Endothelial cell of umbilical vein (primary cell): ENCODE data around the gene ATOH7. TPM values are rescaled to one million over a fixed set of nuclear protein-coding genes. Genes with fewer than 3 reads are reported as not detected.
"Not testable (repeated sequence)": the region's sequence is repeated elsewhere in the genome, so short reads cannot be mapped to it uniquely, and the experiment has no call there.

Experiments
- BruUV-seq: library from RNA; stranded (reverse); fragments of 400-500 nt; replicated peaks from 2 replicates; lab custom pipeline; 2021; lab: Mats Ljungman, UMichigan
- CTCF ChIA-PET: fragments of 300-600, 350-600 bp; sonication (Branson Sonifier 250); formaldehyde crosslinking; loops from one replicate; lab custom pipeline; 2021; ENCODE audit warnings: antibody characterized with exemption, inconsistent platforms; lab: Charles Lee
- POLR2A ChIA-PET: fragments of 300-600, 350-600 bp; sonication (Branson Sonifier 250); formaldehyde crosslinking; loops from one replicate; lab custom pipeline; 2021; ENCODE audit warnings: antibody characterized with exemption, inconsistent platforms; lab: Charles Lee
- DNase-seq: peaks from one replicate; pipeline ENCODE4 v3.0.0-alpha.2; 2011; ENCODE audit warnings: low read depth, low spot score
- FAIRE-seq: peaks from 2 replicates; lab custom pipeline; 2011; peaks lifted over from hg19 to GRCh38; lab: Jason Lieb, UNC
- H2AFZ ChIP-seq: 2 replicates; pipeline ENCODE4 v1.6.0; 2012; ENCODE audit warnings: low read depth, low read length, control low read depth, inconsistent platforms
- H3K27ac ChIP-seq: 2 replicates; pipeline ENCODE4 v1.5.1; 2011; ENCODE audit warnings: low read depth, mild to moderate bottlenecking, control low read depth, low read length, moderate library complexity; ENCODE audit not compliant: insufficient read depth
- H3K27me3 ChIP-seq, 2 experiments: 2 replicates each; pipeline versions ENCODE4 v1.6.0 to v1.6.1; 2011; ENCODE audit warnings: low read length in 2 of 2, mixed read lengths in 1 of 2; ENCODE audit not compliant: control insufficient read depth in 2 of 2, insufficient read depth in 2 of 2
- H3K36me3 ChIP-seq, 2 experiments: 2 replicates in 1 of 2; 3 replicates in 1 of 2; pipeline ENCODE4 v1.5.1; 2011; ENCODE audit warnings: low read length in 2 of 2, mild to moderate bottlenecking in 1 of 2, moderate library complexity in 1 of 2; ENCODE audit not compliant: control insufficient read depth in 2 of 2, insufficient read depth in 2 of 2; ENCODE audit errors: extremely low read depth in 1 of 2
- H3K4me1 ChIP-seq: 3 replicates; pipeline ENCODE4 v1.5.1; 2011; ENCODE audit warnings: mild to moderate bottlenecking, low read length; ENCODE audit not compliant: control insufficient read depth, insufficient read depth; ENCODE audit errors: extremely low read depth
- H3K4me2 ChIP-seq: 2 replicates; pipeline ENCODE4 v1.6.1; 2011; ENCODE audit warnings: low read length, control low read depth, mixed read lengths; ENCODE audit not compliant: insufficient read depth
- H3K4me3 ChIP-seq, 3 experiments: fragments of 200-600 bp in 1 of 3; sonication (generic), shearing (Covaris generic) in 1 of 3; replicated peaks in 1 of 3; 2 replicates each; pipeline ENCODE4 v1.5.1; 2011 to 2016; ENCODE audit warnings: control low read depth in 3 of 3, low read length in 3 of 3, mild to moderate bottlenecking in 2 of 3, inconsistent platforms in 1 of 3, low read depth in 1 of 3, moderate library complexity in 1 of 3; ENCODE audit not compliant: insufficient read depth in 1 of 3
- H3K79me2 ChIP-seq: 2 replicates; pipeline ENCODE4 v1.6.0; 2012; ENCODE audit warnings: low read length, inconsistent platforms; ENCODE audit not compliant: control insufficient read depth, insufficient read depth
- H3K9ac ChIP-seq: replicated peaks from 2 replicates; pipeline ENCODE3; 2011; ENCODE audit warnings: low read length, control low read depth; ENCODE audit not compliant: insufficient read depth; ENCODE audit errors: extremely low read depth
- H3K9me1 ChIP-seq: replicated peaks from 3 replicates; pipeline ENCODE4 v1.6.0; 2011; ENCODE audit warnings: mild to moderate bottlenecking, low read length; ENCODE audit not compliant: control insufficient read depth, insufficient read depth; ENCODE audit errors: extremely low read depth
- H3K9me3 ChIP-seq: replicated peaks from 2 replicates; pipeline ENCODE4 v1.5.1; 2012; ENCODE audit warnings: low read length, inconsistent platforms; ENCODE audit not compliant: control insufficient read depth, insufficient read depth
- H4K20me1 ChIP-seq: replicated peaks from 2 replicates; pipeline ENCODE3; 2011; ENCODE audit warnings: mild to moderate bottlenecking, low read length; ENCODE audit not compliant: control insufficient read depth, insufficient read depth; ENCODE audit errors: extremely low read depth
- EZH2 ChIP-seq: IDR thresholded peaks from 2 replicates; pipeline ENCODE4 v1.6.1; 2012; ENCODE audit warnings: borderline replicate concordance, low read depth, mild to moderate bottlenecking, moderate library complexity, low read length, inconsistent platforms; ENCODE audit not compliant: severe bottlenecking
- FOS ChIP-seq: IDR thresholded peaks from 2 replicates; pipeline ENCODE4 v1.6.1; 2011; ENCODE audit warnings: mild to moderate bottlenecking, low read length, moderate library complexity, borderline replicate concordance; ENCODE audit not compliant: insufficient read depth
- GATA2 ChIP-seq: IDR thresholded peaks from 2 replicates; pipeline ENCODE4 v1.7.0; 2011; ENCODE audit warnings: low read depth, mild to moderate bottlenecking, moderate library complexity, mixed read lengths, low read length; ENCODE audit not compliant: insufficient read length, insufficient read depth
- JUN ChIP-seq: IDR thresholded peaks from 2 replicates; pipeline ENCODE4 v1.6.1; 2011; ENCODE audit warnings: borderline replicate concordance, low read depth; ENCODE audit not compliant: insufficient read length, insufficient read depth
- MYC ChIP-seq: IDR thresholded peaks from one replicate; pipeline ENCODE4 v1.6.1; 2011; ENCODE audit warnings: mild to moderate bottlenecking, low read depth, low read length
- POLR2A ChIP-seq: IDR thresholded peaks from 2 replicates; pipeline ENCODE4 v1.6.1; 2012; ENCODE audit warnings: low read depth, mild to moderate bottlenecking, control low read depth, low read length
- POLR2AphosphoS5 ChIP-seq: IDR thresholded peaks from 2 replicates; pipeline ENCODE4 v1.6.1; 2012; ENCODE audit warnings: low read depth, mild to moderate bottlenecking, control low read depth, low read length, moderate library complexity; ENCODE audit not compliant: insufficient read depth
- dilution Hi-C: fragments of 300-500 bp; cut with MboI; formaldehyde crosslinking; loops from one replicate; pipeline ENCODE4 v1.15.0; 2019; ENCODE audit warnings: low sequenced_read_pairs; ENCODE audit not compliant: extremely low pct_ligation_motif_present
- intact Hi-C: fragments of 100-400 bp; cut with micrococcal nuclease; formaldehyde crosslinking; loops from one replicate; pipeline ENCODE4 v1.10.0; 2022
- polyA plus RNA-seq, 4 experiments: library from polyadenylated mRNA; depleted of rRNA in 3 of 4; stranded (reverse) in 3 of 4; unstranded in 1 of 4; fragments of >200 nt; gene quantifications; 2 replicates each; pipeline versions ENCODE4 v1.2.1 to v1.2.3, GENCODE V29; 2011 to 2012; ENCODE audit warnings: missing spikeins in 1 of 4
- total RNA-seq: library from RNA; stranded (reverse); gene quantifications from 2 replicates; pipeline ENCODE4 v1.2.3, GENCODE V29; 2021
- TF ChIP-seq, protein P1 (sequence below): IDR thresholded peaks from 2 replicates; pipeline ENCODE4 v1.6.1; 2011; ENCODE audit not compliant: insufficient read depth, insufficient read length
- TF ChIP-seq, protein P2 (sequence below), 2 donors: IDR thresholded peaks; 1 replicate in 1 of 2; 2 replicates in 1 of 2; pipeline ENCODE4 v1.5.1; 2011; ENCODE audit warnings: low read length in 2 of 2, mild to moderate bottlenecking in 2 of 2, moderate library complexity in 2 of 2, control low read depth in 1 of 2, inconsistent platforms in 1 of 2, low read depth in 1 of 2; ENCODE audit not compliant: insufficient read depth in 1 of 2; ENCODE audit errors: extremely low read depth in 1 of 2

ATOH7 gene
- total and polyA plus RNA-seq, 2 donors (not counting 3 experiments of a cell fraction or from before 2014, with no cell fraction given) = not detected

DNA sequence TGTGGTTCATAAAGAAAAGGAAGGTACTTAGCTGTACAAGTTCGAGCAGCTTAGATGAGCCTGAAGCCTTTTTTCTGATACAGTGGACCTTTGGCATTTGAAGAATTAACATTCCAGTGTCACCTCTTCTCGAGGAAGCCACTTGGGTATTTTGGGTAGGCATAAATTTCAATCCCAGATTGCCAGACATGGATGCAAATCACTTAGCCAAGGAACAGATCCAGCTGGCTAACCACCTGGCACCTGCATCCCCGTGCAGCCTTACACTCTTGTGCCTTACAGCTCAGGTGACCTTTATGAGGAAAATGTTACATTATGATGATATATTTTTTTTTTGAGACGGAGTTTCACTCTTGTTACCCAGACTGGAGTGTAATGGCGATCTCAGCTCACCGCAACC, 16.0 kb upstream of the ATOH7 start:
- Histone ChIP-seq H3K4me1 (no peaks in the 10 kb centered on the region), H2AFZ (no peak overlapping the region), H3K9me3 (no peaks in the 10 kb centered on the region), H3K27ac (no peak overlapping the region), H3K9ac (no peak overlapping the region), H3K4me2 (no peak overlapping the region), H3K4me3 (no peak overlapping the region), H3K27me3 (peaks cover 2 to 6% of the 10 kb centered on the region in 2 experiments), H3K9me1 (no peaks in the 10 kb centered on the region), H3K79me2 (no peaks in the 10 kb centered on the region), H3K36me3 (no peaks in the 10 kb centered on the region), H4K20me1 (no peaks in the 10 kb centered on the region)
- POLR2A ChIA-PET = no interaction called here
- TF ChIP-seq POLR2A (no peak), FOS (no peak), POLR2AphosphoS5 (no peak), GATA2 (no peak), MYC (no peak), JUN (no peak), EZH2 (no peak)
- TF ChIP-seq, protein P1, sequence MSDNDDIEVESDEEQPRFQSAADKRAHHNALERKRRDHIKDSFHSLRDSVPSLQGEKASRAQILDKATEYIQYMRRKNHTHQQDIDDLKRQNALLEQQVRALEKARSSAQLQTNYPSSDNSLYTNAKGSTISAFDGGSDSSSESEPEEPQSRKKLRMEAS = no peak
- TF ChIP-seq, protein P2, sequence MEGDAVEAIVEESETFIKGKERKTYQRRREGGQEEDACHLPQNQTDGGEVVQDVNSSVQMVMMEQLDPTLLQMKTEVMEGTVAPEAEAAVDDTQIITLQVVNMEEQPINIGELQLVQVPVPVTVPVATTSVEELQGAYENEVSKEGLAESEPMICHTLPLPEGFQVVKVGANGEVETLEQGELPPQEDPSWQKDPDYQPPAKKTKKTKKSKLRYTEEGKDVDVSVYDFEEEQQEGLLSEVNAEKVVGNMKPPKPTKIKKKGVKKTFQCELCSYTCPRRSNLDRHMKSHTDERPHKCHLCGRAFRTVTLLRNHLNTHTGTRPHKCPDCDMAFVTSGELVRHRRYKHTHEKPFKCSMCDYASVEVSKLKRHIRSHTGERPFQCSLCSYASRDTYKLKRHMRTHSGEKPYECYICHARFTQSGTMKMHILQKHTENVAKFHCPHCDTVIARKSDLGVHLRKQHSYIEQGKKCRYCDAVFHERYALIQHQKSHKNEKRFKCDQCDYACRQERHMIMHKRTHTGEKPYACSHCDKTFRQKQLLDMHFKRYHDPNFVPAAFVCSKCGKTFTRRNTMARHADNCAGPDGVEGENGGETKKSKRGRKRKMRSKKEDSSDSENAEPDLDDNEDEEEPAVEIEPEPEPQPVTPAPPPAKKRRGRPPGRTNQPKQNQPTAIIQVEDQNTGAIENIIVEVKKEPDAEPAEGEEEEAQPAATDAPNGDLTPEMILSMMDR (IDR thresholded peaks at IDR 0.05; ENCODE audit: extremely low read depth in 1 of 2, insufficient read depth in 1 of 2, low read depth in 1 of 2, low read length in 2 of 2) = no peak
- intact Hi-C loops = no loop called here
- dilution Hi-C loops = no loop called here
- BruUV-seq = no TSS peak
- CTCF ChIA-PET = interaction anchor here (0.9 to 1.4 kb wide), 2 partner anchors 11 to 35 kb away, joined by 3 to 6 read pairs; no protein-coding TSS in a partner anchor
- no peak for FAIRE-seq
- DNase-seq = no peak

DNA sequence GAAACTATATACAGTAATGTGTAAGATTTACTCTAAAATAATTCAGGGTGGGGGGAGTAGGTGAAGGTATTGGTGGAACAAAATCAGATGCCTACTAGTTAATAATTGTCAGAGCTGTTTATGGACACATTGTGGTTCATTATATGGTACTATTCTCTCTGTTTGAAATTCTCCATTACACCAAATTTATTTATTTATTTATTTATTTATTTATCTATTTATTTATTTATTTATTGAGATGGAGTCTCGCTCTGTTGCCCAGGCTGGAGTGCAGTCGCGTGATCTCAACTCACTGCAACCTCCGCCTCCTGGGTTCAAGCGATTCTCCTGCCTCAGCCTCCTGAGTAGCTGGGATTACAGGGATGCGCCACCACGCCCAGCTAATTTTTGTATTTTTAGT, 14.5 kb upstream of the ATOH7 start:
- DNase-seq, H3K27me3 ChIP-seq, H3K9me1 ChIP-seq, H3K4me2 ChIP-seq, H3K36me3 ChIP-seq, H3K27ac ChIP-seq, H3K9ac ChIP-seq, CTCF ChIA-PET, H2AFZ ChIP-seq, H4K20me1 ChIP-seq, H3K9me3 ChIP-seq, intact Hi-C loops, BruUV-seq, H3K4me3 ChIP-seq, H3K4me1 ChIP-seq, H3K79me2 ChIP-seq, FAIRE-seq, dilution Hi-C loops, POLR2A ChIA-PET: not testable (repeated sequence)
